Stomach (tissue), 4 donors: ENCODE data around the gene CCDC18.

Source experiments
- EP300 ChIP-seq: sonication (generic); formaldehyde crosslinking; IDR thresholded peaks from one replicate; pipeline ENCODE4 v1.6.1; 2017; ENCODE audit warnings: antibody characterized with exemption
- POLR2A ChIP-seq, 4 donors: fragments of 450-650 bp; IDR thresholded peaks; one replicate each; pipeline ENCODE4 v1.6.1; 2016; ENCODE audit warnings: antibody characterized with exemption in 4 of 4, control low read depth in 2 of 4, mild to moderate bottlenecking in 1 of 4, moderate library complexity in 1 of 4
- POLR2AphosphoS5 ChIP-seq, 3 donors: sonication (generic); formaldehyde crosslinking; IDR thresholded peaks; one replicate each; pipeline ENCODE4 v1.6.1; 2016; ENCODE audit warnings: antibody characterized with exemption in 3 of 3
- TF ChIP-seq, protein P1 (sequence below), 7 experiments: fragments of 450-650 bp in 4 of 7; fragments of 200-600 bp in 3 of 7; sonication (generic) in 3 of 7; IDR thresholded peaks; one replicate each; pipeline ENCODE4 v1.5.1; 2016 to 2019; ENCODE audit warnings: antibody characterized with exemption in 7 of 7, control low read depth in 2 of 7, mild to moderate bottlenecking in 1 of 7

DNA sequence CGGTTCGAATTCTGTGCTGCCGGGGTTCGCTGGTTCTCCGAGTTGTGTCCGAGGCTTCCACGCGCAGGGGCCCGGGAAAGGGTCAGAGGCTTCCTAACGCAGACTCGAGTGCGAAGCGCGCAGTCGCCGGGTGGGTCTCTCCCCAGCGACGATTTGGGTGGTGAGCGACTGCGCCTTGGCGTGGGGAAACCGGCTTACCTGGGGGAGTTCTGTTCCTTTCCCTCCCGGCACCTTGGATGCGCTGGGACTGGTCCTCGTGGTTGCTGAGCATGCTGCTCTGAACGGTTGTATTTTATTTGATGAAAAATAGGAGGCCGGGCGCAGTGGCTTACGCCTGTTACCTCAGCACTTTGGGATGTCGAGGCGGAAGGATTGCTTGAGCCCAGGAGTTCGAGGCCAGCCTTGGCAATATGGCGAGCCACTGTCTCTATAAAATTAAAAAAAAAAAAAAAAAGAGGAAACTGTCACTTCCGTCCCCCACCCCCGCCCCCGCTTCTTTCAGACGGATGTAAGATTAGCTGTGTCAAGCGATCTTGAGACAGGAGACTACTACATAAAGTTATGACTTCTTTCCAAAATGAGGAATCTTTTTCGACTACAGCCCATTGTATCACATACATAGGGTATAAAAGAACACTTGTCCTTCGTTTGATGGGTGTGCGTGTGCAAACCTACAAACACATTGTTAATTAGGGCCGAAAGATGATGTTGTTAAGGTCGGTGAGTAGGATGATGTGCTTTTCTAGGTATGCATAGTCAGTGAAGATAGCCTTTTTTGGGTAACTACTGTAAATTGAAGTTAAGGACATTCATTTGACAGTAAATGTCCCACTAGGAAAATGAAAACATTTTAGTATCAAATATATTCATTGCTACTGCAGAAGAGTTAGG, at the start of gene CCDC18:
- TF ChIP-seq, protein P1, sequence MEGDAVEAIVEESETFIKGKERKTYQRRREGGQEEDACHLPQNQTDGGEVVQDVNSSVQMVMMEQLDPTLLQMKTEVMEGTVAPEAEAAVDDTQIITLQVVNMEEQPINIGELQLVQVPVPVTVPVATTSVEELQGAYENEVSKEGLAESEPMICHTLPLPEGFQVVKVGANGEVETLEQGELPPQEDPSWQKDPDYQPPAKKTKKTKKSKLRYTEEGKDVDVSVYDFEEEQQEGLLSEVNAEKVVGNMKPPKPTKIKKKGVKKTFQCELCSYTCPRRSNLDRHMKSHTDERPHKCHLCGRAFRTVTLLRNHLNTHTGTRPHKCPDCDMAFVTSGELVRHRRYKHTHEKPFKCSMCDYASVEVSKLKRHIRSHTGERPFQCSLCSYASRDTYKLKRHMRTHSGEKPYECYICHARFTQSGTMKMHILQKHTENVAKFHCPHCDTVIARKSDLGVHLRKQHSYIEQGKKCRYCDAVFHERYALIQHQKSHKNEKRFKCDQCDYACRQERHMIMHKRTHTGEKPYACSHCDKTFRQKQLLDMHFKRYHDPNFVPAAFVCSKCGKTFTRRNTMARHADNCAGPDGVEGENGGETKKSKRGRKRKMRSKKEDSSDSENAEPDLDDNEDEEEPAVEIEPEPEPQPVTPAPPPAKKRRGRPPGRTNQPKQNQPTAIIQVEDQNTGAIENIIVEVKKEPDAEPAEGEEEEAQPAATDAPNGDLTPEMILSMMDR (IDR thresholded peaks at IDR 0.05) = no peak
- TF ChIP-seq POLR2A (IDR thresholded peaks at IDR 0.05) (no peak), POLR2AphosphoS5 (IDR thresholded peaks at IDR 0.05) (no peak), EP300 (no peak)
